Vagina (tissue), 2 donors: ENCODE measurements around the gene SRSF9.

Source experiments
- POLR2A ChIP-seq, 2 donors: fragments of 450-650 bp; IDR thresholded peaks; one replicate each; pipeline ENCODE4 v1.6.1; 2017; ENCODE audit warnings: antibody characterized with exemption in 2 of 2, mild to moderate bottlenecking in 2 of 2, moderate library complexity in 2 of 2
- POLR2AphosphoS5 ChIP-seq, 2 donors: sonication (generic); formaldehyde crosslinking; IDR thresholded peaks; one replicate each; pipeline ENCODE4 v1.9.0; 2017; ENCODE audit warnings: antibody characterized with exemption in 2 of 2, mild to moderate bottlenecking in 2 of 2, low read depth in 1 of 2; ENCODE audit not compliant: insufficient read depth in 1 of 2
- TF ChIP-seq, protein P1 (sequence below), 3 experiments: fragments of 450-650 bp in 2 of 3; fragments of 200-600 bp in 1 of 3; sonication (generic) in 1 of 3; IDR thresholded peaks; one replicate each; pipeline ENCODE4 v1.5.1; 2017 to 2019; ENCODE audit warnings: antibody characterized with exemption in 3 of 3, mild to moderate bottlenecking in 2 of 3, moderate library complexity in 2 of 3

DNA sequence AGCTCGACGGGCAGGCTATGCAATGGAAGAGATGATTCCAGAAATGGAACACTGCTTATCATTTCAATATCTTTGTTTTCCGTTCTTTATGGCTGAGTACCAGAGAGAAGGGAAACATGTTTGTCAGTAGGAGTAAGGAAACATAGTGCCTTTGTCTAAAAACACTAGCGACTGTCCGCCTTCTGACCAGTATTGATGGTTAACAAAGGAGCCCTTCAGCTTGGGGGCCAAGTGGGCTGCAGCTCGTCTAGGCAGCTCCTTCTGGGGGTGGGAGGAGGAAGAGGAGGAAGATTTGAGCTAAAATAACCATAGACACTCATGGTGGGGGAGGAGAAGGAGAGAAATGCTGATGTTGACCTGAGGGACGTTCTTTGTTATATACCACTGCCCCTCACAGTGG is 44.5 kb upstream of the SRSF9 start:
- TF ChIP-seq, protein P1, sequence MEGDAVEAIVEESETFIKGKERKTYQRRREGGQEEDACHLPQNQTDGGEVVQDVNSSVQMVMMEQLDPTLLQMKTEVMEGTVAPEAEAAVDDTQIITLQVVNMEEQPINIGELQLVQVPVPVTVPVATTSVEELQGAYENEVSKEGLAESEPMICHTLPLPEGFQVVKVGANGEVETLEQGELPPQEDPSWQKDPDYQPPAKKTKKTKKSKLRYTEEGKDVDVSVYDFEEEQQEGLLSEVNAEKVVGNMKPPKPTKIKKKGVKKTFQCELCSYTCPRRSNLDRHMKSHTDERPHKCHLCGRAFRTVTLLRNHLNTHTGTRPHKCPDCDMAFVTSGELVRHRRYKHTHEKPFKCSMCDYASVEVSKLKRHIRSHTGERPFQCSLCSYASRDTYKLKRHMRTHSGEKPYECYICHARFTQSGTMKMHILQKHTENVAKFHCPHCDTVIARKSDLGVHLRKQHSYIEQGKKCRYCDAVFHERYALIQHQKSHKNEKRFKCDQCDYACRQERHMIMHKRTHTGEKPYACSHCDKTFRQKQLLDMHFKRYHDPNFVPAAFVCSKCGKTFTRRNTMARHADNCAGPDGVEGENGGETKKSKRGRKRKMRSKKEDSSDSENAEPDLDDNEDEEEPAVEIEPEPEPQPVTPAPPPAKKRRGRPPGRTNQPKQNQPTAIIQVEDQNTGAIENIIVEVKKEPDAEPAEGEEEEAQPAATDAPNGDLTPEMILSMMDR (IDR thresholded peaks at IDR 0.05), result no peak
- no peak for TF ChIP-seq POLR2A (IDR thresholded peaks at IDR 0.05)
- no peak for TF ChIP-seq POLR2AphosphoS5 (IDR thresholded peaks at IDR 0.05; ENCODE audit: insufficient read depth in 1 of 2, low read depth in 1 of 2)
